Measurements from ENCODE around the gene TPBGL.
A peak's percentile ranks its signal among the peaks of the same experiment; 100 is the strongest.
"Not testable (repeated sequence)": the region's sequence is repeated elsewhere in the genome, so short reads cannot be mapped to it uniquely, and the experiment has no call there.

The TPBGL gene

DNA sequence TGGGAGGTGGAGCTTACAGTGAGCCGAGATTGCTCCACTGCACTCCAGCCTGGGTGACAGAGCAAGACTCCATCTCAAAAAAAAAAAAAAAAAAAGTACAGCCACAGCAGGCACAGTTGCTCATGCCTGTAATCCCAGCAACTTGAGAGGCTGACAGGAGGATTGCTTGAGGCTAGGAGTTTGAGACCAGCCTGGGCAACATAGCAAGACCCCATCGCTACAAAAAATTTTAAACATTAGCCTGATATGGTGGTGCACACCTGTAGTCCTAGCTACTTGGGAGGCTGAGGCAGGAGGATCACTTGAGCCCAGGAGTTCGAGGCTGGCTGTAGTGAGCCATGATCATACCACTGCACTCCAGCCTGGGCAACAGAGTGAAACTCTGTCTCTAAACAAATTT lies 34.1 kb downstream of the TPBGL start:
- DNase-seq, result not testable (repeated sequence)

DNA sequence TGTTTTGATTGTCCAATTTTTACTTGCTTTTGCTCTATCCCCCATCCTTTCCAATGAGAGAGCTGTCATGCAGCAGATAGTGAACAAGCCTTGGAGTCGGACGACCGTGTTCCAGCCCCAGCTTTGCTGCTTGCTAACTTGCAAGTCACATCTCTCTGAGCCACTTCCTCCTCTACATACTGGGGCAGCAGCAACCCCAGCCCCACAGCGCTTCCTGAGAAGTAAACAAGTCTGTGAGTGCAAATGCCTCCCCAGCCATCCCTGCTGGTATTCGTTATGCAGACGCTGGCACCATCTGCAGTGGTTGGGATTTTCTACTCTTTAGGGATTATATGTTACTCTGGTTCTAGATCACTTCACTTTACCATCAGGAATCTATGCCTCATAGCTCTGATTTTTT lies 35.0 kb downstream of the TPBGL start:
- DNase-seq, result peak; percentile 66

DNA sequence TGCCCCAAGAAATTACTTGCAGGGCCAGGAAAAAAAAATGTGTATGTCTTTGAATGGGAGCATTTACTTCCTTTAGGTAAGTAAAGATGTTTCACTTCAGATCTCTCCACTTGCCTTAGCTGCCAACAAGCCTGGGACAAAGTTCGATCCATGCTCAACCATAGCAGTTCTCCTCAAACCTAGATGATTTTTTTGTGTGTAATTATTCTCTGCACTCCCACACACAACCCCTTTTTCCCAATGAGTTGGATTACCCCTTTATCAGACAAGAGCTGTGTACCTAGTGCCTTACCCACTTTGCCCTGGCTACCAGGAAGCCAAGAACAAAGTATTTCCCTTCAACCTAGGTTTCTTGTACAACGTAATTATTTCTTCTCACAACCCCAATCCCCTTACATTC lies 35.6 kb downstream of the TPBGL start:
- DNase-seq, result no peak

DNA sequence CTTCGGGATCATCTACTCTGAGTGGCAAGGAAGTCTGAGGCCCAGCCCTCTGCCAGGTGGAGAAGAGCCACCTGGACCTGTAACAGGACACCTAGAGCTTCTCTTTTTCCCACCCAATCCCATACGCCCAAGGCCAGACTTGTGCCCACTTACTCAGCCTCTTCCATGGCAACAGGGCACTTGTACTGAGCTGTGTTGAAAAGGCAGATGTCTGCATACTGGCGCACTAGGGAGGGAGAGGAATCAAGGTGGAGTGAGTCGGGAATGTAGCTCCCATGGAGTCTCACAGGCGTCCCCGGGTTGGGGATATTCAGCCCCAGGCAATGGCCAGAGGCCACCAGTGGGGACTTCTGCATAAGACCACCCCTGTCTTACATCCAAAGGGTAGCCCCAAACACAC lies 36.1 kb downstream of the TPBGL start:
- no peak for DNase-seq

DNA sequence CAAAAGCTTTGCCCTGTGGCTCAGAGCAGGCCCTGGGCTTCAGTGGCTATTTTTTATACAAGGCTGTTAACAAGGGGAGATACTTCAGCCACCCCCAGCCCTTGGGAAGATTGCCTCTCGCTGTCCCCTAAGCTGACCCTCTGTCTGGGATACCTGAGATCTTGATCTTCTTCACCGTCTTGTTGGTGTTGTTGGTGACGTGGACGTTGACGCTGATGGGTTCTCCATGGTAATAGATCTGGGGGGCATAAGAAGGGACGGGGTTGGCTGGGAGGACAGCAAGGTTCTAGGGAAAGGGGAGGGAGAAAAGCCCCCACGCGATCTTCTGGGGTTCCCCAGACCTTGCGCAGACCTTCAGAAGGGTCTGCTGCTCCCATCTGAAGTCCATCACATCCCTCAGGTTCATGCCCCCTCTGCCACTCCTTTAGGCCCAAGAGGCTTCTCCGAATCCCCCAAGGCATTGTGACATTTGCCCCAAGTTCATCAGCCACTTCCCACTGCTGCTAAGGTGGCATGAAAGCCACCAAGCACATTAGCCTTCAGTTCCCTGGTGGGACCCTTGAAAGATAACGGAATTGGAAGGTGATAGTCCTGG lies 36.7 kb downstream of the TPBGL start:
- no peak for DNase-seq

DNA sequence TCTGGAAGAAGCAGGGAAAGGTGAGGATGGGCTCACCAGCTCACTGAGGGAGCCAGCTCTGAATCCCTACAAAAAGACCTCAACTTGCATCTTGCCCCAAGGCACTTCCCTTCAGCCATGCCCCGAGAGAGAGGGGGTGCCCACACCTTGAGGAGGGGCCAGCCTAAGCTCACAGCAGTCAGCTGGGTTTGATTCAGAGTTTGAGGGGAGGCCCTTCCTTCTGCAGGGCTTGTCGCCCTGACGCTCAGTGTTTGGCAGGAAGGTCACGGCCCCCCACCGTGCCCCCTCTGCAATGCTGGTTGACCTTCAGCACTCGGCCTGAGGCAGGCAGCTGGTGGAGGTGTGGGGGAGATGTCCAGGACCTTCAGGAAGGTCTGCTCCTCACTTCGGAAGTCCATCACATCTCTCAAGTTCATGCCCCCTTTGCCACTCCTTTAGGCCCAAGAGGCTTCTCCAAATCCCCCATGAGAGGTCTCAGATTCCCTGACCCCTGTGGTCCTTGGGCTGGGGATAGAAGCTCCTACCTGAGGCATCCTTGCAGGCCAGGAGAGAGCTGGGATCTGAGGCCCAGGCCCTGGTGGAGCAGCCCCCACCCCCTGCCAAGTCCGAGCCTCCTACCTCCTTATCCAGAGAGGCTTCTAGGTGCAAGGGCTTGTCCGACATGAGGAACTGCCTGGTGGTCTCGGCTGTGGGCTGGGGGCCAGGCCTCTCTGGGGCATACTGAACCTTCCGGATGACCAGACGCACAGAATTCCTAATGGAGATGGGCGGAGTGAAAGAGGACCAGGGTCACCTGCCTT lies 37.6 kb downstream of the TPBGL start:
- no peak for DNase-seq

DNA sequence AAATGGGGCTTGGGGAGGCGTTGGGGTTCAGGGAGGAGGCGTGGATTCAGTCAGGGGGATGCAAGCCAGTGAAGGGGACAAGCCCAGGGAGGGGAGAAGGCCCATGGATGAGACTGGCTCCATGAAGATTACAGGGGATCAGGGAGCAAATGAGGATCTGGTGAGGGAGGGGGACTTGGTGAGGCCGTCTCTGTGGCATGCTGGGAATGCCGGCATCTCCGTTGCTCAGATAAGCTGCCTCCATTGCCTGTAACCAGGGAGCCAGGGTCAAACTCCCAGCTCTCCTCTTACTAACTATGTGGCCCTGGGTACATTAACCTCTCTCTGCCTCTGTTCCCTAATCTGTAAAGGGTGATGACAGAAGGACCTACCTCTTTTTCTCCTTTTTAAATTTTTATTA lies 38.7 kb downstream of the TPBGL start:
- DNase-seq, result no peak

DNA sequence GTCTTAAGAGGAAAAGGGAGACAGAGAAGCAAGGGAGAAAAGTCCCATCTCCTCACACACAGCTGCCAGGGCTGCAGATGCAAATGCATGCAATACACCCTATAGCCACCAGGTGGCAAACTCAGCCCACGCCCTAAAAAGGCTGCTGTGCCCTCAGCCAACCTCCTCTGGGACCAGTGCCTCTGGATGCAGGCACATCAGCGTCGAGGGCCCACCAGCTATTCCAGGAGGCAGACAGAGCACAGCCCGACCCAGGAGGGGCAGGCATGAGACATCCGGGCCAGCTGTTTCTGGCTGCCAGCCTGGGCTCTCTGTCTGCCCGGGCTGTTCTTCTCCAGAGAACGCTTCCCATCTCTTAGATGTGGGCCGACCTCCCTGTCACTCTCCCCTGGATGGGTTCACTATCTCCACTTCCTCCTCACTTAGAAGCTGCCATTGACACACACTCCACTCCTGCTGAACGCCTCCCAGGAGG lies 39.7 kb downstream of the TPBGL start:
- peak; percentile 24 for DNase-seq

DNA sequence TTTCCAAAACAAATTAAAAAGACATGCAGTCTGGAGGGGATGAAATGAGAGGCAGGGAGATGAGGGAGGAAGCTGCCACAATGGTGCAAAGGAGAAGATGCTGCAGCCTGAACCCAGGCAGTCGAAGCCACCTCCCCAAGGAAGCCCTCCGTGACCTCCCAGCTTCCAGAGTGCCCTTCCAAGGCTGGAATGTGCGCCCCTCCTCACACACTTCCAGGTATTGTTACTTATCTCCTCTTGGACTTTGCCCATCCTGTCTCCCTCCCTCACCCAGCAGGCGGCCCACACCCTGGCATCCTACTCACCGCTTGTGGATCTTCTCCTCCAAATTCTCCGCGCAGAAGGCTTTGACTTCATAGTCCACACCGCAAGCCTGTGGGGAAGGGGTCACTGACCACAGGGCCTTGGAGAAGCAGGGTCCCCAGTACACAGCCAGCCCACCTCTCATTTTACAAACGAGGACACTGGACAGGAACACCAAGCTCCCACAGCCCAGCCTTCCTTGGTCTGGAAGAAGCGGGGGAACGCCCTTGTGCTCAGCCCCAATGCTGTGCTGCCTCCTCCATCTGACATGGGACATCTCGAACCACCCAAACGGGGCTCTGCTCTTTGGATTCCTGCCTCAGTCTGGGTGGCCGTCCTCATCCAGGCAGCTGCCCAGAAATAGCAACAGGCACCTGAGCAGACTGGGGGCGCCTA lies 40.3 kb downstream of the TPBGL start:
- no peak for DNase-seq

DNA sequence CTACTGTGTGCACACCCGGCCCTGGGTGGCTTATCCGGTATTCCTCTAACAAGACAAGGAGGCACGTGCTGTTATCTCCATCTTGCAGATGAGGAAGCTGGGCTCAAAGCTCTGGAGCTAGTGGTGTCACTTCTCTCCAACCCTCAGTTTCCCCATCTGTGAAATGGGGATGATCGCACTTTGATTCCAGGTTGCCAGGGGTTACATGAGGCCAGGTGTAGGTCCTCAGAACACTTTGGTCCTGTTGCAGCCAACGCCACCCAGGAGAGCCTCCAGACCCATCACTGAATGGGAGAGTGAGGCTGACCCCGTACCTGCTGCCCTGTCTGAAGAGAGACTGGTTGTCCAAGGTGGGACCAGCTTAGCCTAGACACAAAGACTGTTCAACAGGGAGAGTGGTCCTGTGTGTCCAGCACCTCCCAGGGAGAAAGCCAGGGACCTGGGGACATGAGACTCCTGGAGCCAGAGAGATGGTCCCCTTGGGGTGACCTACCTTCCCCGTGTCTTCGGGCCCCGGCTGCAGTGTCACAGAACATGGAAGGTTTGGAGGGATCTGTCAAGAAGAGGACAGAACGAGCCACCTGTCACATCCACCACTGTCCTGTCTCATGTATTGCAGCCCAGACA lies 41.0 kb downstream of the TPBGL start:
- DNase-seq, result no peak

DNA sequence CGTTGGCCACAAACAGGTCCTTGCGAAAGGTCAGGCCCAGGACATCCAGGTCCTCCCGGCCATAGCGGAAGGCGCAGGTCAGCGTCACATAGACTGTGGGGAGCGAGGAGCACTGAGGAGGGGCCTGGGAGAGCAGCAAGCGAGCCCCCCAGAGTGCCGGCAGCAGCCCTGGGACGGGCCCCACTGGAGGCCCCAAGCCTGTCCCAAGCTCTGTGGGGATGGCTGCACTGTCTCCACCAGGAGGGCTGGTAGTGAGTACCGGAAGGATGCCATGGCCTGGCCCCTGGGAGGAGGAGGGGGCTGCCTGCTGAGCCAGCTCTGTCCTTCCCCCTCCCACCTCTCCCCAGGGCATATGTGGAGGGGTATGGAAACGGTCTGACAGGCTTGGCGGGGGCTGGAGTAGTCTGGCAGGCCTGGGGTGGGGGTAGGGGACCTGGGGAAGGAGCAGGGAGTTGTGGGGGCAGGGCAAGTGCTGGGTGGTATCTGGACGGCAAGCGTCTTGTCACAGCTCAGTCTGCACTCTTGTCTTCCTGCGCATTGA lies 42.9 kb downstream of the TPBGL start:
- no peak for DNase-seq

DNA sequence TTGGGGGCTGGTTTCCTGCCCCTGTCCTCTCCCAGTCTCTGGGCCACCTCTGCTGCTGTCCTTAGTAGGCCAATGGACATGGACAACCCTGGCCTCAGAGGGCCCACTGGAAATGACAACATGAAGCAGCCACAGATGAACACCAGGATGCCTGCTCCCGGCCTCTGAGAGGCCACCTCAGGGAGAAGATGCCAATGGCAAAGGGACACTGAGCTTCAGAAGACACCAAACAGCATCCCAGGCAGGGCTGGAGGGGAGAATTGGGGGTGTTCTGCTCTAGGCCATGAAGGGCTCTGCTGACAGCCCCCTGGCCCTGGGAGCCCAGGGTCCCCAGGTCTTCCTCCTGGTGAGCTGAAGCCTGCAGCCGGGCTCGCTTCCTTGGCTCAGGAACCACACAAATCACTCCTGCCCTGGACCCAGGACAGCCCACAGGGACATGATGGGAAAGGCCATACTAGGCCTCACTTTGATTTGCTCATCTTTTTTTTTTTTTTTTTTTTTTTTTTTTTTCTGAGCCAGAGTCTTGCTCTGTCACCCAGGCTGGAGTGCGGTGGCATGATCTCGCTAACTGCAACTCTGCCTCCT lies 45.3 kb downstream of the TPBGL start:
- DNase-seq, result no peak

DNA sequence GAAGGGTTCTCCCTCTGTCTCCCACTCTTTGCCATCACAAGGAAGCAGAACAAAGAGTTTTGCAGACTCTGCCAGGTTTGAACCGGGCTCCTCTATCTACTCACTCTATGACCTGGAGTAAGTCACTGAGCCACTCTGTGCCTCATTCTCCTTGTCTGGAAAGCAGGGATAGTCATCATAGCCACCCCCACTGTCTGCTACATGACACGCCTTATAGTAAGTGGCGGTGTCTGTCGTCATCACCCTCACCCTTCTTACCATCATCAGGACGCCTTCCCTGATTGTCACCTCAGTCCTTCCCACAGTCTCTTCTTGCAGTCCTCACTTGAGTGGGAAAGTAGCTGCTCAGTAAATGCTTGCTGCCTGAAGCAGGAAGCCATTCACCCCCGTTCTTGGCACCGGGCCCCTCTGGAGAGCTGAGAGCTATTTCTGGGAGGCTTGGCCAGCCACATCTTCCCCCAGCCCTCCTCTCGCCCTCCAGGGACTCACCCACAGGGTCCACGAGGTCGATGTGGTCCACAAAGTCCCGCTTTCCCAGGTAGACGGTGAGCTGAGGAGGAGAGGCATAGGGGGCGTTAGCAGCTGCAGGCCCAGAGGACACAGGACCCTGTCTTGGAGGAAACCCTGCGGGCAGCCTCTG lies 46.4 kb downstream of the TPBGL start:
- DNase-seq, result no peak

DNA sequence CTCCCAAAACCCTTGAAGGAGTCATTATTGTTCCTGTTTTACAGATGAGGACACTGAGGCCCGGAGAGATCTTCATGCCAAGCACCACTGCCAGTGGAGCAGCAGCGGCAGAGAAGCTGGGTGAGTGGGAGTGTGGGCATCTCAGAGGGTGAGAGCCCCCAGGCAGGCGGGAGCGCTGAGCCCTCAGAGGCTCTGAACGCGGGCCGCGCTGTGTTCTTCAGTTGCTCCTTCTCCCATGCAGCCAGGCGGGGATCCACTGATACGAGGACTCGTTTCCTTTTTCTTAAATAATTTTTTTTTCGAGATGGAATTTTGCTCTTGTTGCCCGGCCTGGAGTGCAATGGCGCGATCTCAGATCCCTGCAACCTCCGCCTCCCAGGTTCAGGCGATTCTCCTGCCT lies 47.0 kb downstream of the TPBGL start:
- DNase-seq, result no peak

DNA sequence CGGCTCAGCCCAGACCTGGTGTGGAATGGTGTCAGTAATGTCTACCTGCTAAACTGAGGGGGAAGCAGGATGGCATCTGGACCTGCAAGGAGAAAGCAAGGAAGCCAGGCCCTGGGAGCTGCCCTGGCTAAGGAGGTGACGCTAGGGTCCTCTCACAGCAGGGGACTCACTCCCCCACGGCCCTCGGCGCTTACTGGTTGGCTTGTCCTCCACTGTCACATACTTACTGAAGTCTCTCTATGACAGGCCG lies 48.9 kb downstream of the TPBGL start:
- no peak for DNase-seq

DNA sequence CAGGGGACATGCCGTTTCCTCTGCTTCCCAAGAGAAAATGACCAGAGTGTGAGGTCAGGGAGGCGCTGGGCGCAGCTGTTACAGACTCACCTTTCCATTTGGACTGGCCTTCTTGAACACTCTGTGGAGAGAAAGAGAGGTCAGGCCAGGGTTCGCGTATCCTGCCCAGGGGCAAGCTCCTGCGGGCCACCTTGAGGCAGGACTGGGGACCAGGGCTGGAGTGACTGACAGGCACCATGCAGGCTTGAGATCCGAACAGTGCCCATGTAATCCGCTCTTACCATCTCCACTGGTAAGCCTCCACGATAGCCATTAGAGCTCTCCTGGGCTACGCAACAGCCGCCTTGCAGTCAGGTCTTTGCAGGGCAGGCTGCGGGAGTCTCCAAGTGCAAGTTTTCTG lies 49.3 kb downstream of the TPBGL start:
- DNase-seq, result no peak

DNA sequence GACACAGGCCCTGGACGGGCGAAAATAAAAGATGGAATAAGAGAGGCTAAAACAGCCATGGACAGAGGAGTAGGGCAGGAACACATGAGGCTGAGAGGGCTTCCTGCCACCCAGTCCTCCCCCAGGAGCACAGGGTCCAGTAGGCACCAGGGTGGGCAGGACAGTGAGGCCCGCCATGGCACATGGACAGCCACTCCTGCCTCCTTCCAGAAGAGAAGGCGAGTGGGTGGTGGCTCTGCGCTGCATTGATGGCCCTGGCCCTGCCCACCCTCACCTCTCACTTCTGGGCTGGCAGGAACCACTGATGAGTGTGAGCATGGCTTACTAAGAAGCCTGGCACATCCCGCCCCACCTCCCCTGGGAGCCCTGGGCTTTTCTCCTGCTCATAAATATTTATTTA lies 51.2 kb downstream of the TPBGL start:
- no peak for DNase-seq

DNA sequence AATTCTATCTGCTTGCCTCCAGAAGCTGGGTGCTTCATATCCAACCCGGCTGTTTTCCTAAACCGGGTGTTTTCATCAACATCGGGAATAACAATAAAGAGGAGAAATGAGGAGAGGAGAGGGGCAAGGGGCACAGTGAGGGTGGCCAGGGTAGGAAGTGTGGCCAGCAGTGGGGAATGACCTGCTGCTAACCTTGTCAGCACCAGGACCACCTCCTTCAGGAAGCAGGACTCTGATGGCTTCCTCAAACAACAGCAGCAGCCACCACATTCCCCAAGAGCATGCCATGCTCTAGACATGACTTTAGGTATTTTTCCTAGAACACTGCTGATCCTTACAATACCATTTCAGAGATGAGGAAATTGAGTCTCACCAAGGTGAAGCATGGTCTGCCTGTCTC lies 52.4 kb downstream of the TPBGL start:
- no peak for DNase-seq

All from NK-92 treated with Interleukin-12 subunit alpha and Interleukin-12 subunit beta, amount 100 ng/mL, for 24 hours (cell line).